MM.1S (cell line): Measurements from ENCODE around the gene CA10.

ENCODE experiments used
- DNase-seq: peaks from one replicate; pipeline ENCODE4 v3.0.0-alpha.2; 2015
- H2AFZ ChIP-seq: fragments of 300-600 bp; sonication (generic); 2 replicates; pipeline ENCODE4 v1.6.0; 2016; ENCODE audit warnings: antibody characterized with exemption, low read length
- H3F3A ChIP-seq: fragments of 300-600 bp; sonication (generic); 2 replicates; pipeline ENCODE4 v1.6.1; 2016; ENCODE audit warnings: mild to moderate bottlenecking, antibody characterized with exemption, low read length, moderate library complexity, mixed read lengths; ENCODE audit not compliant: insufficient read depth
- H3K27ac ChIP-seq: fragments of 300-600 bp; sonication (generic); 2 replicates; pipeline ENCODE4 v1.5.1; 2016; ENCODE audit warnings: mild to moderate bottlenecking, low read length
- H3K27me3 ChIP-seq: fragments of 300-600 bp; sonication (generic); replicated peaks from 2 replicates; pipeline ENCODE4 v1.6.0; 2016; ENCODE audit warnings: low read length; ENCODE audit not compliant: insufficient read depth
- H3K36me3 ChIP-seq: fragments of 300-600 bp; sonication (generic); replicated peaks from 2 replicates; pipeline ENCODE4 v1.6.1; 2016; ENCODE audit warnings: mild to moderate bottlenecking, low read length, mixed read lengths; ENCODE audit not compliant: insufficient read depth
- H3K4me1 ChIP-seq: fragments of 300-600 bp; sonication (generic); 2 replicates; pipeline ENCODE4 v1.6.1; 2016; ENCODE audit warnings: low read length, mixed read lengths
- H3K4me2 ChIP-seq: fragments of 300-600 bp; sonication (generic); 2 replicates; pipeline ENCODE4 v1.6.0; 2016; ENCODE audit warnings: low read depth, low read length
- H3K4me3 ChIP-seq: fragments of 300-600 bp; sonication (generic); 2 replicates; pipeline ENCODE4 v1.5.1; 2016; ENCODE audit warnings: low read length, mixed read lengths
- H3K79me2 ChIP-seq: fragments of 300-600 bp; sonication (generic); 2 replicates; pipeline ENCODE4 v1.6.1; 2016; ENCODE audit warnings: mixed run types, low read length, mixed read lengths
- H3K9ac ChIP-seq: fragments of 300-600 bp; sonication (generic); 2 replicates; pipeline ENCODE4 v1.6.1; 2016; ENCODE audit warnings: low read length, mixed read lengths
- H3K9me2 ChIP-seq: fragments of 300-600 bp; sonication (generic); replicated peaks from 2 replicates; pipeline ENCODE4 v1.6.1; 2016; ENCODE audit warnings: mild to moderate bottlenecking, low read length, mixed read lengths; ENCODE audit not compliant: insufficient read depth
- H3K9me3 ChIP-seq: fragments of 300-600 bp; sonication (generic); replicated peaks from 2 replicates; pipeline ENCODE4 v1.6.1; 2016; ENCODE audit warnings: mild to moderate bottlenecking, low read length, mixed read lengths; ENCODE audit not compliant: insufficient read depth
- H4K20me1 ChIP-seq: fragments of 300-600 bp; sonication (generic); 2 replicates; pipeline ENCODE4 v1.6.1; 2016; ENCODE audit warnings: mild to moderate bottlenecking, low read length, moderate library complexity, mixed read lengths; ENCODE audit not compliant: insufficient read depth
- EZH2 ChIP-seq: fragments of 300-600 bp; sonication (generic); optimal IDR thresholded peaks from 2 replicates; pipeline ENCODE3; 2017; ENCODE audit warnings: low read depth, mild to moderate bottlenecking, antibody characterized with exemption, low read length, mixed read lengths
- EZH2phosphoT487 ChIP-seq: fragments of 300-600 bp; sonication (generic); IDR thresholded peaks from 2 replicates; pipeline ENCODE4 v1.6.1; 2018; ENCODE audit warnings: antibody characterized with exemption, low read length
- TF ChIP-seq, protein P1 (sequence below): fragments of 300-600 bp; sonication (generic); IDR thresholded peaks from 2 replicates; pipeline ENCODE4 v1.5.1; 2016; ENCODE audit warnings: antibody characterized with exemption, low read length, mixed read lengths

CA10 gene

DNA sequence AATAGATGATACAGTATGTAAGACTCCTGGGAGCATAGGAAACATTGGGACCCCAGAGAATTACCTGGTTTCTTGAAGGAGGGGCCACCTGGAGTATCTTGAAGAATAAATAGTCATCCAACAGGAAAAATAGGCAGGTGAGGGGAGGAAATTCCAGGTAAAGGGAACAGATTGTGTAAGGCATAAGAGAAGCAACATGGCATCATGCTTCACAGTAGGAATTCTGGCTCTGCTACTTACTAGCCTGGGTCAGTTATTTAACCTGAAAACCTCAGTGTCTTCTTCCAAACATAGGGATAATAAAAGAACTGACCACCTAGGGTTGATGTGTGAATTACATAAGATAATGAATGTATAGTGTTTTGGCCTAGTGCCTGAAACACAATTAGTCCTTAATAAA lies 122.1 kb downstream of the CA10 start:
- Histone ChIP-seq H3K27ac (no peak overlapping the region), H3K4me3 (no peak overlapping the region), H3K79me2 (no peaks in the 10 kb centered on the region), H3F3A (no peaks in the 10 kb centered on the region), H2AFZ (no peak overlapping the region), H3K4me2 (no peak overlapping the region), H3K9me3 (no peaks in the 10 kb centered on the region), H3K36me3 (no peaks in the 10 kb centered on the region), H4K20me1 (no peaks in the 10 kb centered on the region), H3K27me3 (no peaks in the 10 kb centered on the region), H3K4me1 (no peaks in the 10 kb centered on the region), H3K9ac (no peak overlapping the region), H3K9me2 (no peaks in the 10 kb centered on the region)
- no peak for TF ChIP-seq EZH2phosphoT487
- TF ChIP-seq, protein P1, sequence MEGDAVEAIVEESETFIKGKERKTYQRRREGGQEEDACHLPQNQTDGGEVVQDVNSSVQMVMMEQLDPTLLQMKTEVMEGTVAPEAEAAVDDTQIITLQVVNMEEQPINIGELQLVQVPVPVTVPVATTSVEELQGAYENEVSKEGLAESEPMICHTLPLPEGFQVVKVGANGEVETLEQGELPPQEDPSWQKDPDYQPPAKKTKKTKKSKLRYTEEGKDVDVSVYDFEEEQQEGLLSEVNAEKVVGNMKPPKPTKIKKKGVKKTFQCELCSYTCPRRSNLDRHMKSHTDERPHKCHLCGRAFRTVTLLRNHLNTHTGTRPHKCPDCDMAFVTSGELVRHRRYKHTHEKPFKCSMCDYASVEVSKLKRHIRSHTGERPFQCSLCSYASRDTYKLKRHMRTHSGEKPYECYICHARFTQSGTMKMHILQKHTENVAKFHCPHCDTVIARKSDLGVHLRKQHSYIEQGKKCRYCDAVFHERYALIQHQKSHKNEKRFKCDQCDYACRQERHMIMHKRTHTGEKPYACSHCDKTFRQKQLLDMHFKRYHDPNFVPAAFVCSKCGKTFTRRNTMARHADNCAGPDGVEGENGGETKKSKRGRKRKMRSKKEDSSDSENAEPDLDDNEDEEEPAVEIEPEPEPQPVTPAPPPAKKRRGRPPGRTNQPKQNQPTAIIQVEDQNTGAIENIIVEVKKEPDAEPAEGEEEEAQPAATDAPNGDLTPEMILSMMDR, result no peak
- no peak for TF ChIP-seq EZH2
- DNase-seq, result no peak

DNA sequence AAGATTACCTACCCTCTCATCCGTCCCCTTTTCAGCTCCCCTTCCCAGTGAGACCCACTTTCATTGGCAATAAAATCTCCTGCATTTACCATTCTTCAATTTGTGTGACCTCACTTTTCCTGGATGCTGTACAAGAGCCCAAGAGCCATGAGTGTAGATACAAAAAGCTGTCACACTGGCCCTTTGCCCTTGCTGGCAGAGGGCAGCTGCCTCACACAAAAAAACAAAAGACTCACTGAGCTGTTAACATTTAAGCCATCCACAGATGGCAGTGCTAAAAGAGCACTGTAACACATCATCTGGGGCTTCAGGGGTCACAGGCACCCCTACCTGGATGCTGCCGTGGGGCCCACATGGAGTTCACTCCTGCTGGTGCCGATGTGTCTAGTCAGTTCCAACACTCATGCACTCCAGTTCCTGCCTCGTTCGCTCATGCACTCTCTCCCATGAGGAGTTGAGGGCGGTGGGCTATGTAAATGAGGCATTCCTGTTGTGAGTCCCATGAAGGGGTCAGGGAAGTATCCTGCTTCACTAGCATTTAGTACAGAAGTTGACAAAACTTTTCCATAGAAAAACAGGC lies 123.1 kb downstream of the CA10 start:
- Histone ChIP-seq H3K9ac (no peak overlapping the region), H3K79me2 (no peaks in the 10 kb centered on the region), H3K27me3 (no peaks in the 10 kb centered on the region), H3F3A (no peaks in the 10 kb centered on the region), H2AFZ (no peak overlapping the region), H3K9me3 (no peaks in the 10 kb centered on the region), H4K20me1 (no peaks in the 10 kb centered on the region), H3K4me2 (no peak overlapping the region), H3K27ac (no peak overlapping the region), H3K9me2 (no peaks in the 10 kb centered on the region), H3K36me3 (no peaks in the 10 kb centered on the region), H3K4me3 (no peak overlapping the region), H3K4me1 (no peaks in the 10 kb centered on the region)
- TF ChIP-seq, protein P1, result no peak
- TF ChIP-seq EZH2phosphoT487 (no peak), EZH2 (no peak)
- no peak for DNase-seq

DNA sequence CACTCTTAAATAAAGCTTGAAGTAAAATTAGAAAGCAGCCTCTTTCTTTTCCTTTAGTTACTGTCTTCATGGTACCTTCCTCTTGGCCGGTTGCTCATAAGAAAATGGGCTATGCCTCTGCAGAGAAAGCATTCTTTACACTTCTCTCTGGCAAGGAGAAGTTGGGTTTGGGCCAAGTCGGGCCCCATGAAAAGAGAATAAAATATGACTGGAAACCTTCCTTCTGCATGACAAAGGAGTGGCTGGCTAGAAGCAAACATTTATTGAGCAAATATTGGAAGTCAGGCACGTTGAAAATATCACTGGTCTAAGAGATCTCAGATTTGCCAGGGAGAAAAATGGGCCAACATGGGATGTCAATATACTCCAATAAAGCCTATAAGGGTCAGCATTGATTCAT lies 126.1 kb downstream of the CA10 start:
- no peaks in the 10 kb centered on the region for H3K79me2 ChIP-seq
- no peaks in the 10 kb centered on the region for H4K20me1 ChIP-seq
- no peak overlapping the region for H3K9ac ChIP-seq

More for the DNA sequence above, 126.1 kb downstream of the CA10 start:
- TF ChIP-seq EZH2 (no peak), EZH2phosphoT487 (no peak)
- TF ChIP-seq, protein P1, result no peak
- Histone ChIP-seq H3K36me3 (no peaks in the 10 kb centered on the region), H3K27me3 (no peaks in the 10 kb centered on the region), H3K4me3 (no peak overlapping the region), H3K9me2 (no peaks in the 10 kb centered on the region), H3K4me1 (no peaks in the 10 kb centered on the region), H3K27ac (no peak overlapping the region), H2AFZ (no peak overlapping the region), H3K4me2 (no peak overlapping the region), H3K9me3 (no peaks in the 10 kb centered on the region), H3F3A (no peaks in the 10 kb centered on the region)
- DNase-seq, result no peak
